Lower leg skin (tissue), 4 donors: ENCODE data around the gene TSC22D3. TPM values are rescaled to one million over a fixed set of nuclear protein-coding genes. Genes with fewer than 3 reads are reported as not detected.
"Not testable (repeated sequence)": the region's sequence is repeated elsewhere in the genome, so short reads cannot be mapped to it uniquely, and the experiment has no call there.

ENCODE experiments used
- DNase-seq, 2 donors: peaks; one replicate each; pipeline ENCODE4 v3.0.0-alpha.2; 2019; ENCODE audit warnings: low spot score in 2 of 2
- H3K4me3 ChIP-seq: fragments of 200-600 bp; sonication (generic); 2 replicates; pipeline ENCODE4 v1.5.1; 2017; ENCODE audit warnings: mild to moderate bottlenecking, low read depth; ENCODE audit not compliant: poor library complexity, severe bottlenecking
- CTCF ChIP-seq, 3 donors: fragments of 450-650 bp; IDR thresholded peaks; one replicate each; pipeline ENCODE4 v1.5.1; 2016; ENCODE audit warnings: antibody characterized with exemption in 3 of 3, mild to moderate bottlenecking in 3 of 3, moderate library complexity in 2 of 3
- POLR2A ChIP-seq, 2 donors: fragments of 450-650 bp; IDR thresholded peaks; one replicate each; pipeline ENCODE4 v1.6.1; 2016 to 2017; ENCODE audit warnings: antibody characterized with exemption in 2 of 2, mild to moderate bottlenecking in 1 of 2, moderate library complexity in 1 of 2
- WGBS, 2 donors: methylation state at CpG; one replicate each; pipeline ENCODE4 v1.1.5; 2018; 5-methylcytosine and 5-hydroxymethylcytosine counted together
- intact Hi-C: fragments of 100-400 bp; cut with DNase I; formaldehyde crosslinking; loops from one replicate; pipeline ENCODE4 v1.15.0; 2023; ENCODE audit warnings: low total_unique reads
- total RNA-seq, 4 donors: library from RNA; depleted of rRNA; stranded (reverse); fragments of >200 nt; gene quantifications; one replicate each; pipeline ENCODE4 v1.1.0, GENCODE V29; 2016

Gene TSC22D3
- 1,000 to 10,000 TPM in 1 of 4 donors, 100 to 1,000 TPM in 3; 474 to 1,005 (median 756) TPM for total RNA-seq

DNA sequence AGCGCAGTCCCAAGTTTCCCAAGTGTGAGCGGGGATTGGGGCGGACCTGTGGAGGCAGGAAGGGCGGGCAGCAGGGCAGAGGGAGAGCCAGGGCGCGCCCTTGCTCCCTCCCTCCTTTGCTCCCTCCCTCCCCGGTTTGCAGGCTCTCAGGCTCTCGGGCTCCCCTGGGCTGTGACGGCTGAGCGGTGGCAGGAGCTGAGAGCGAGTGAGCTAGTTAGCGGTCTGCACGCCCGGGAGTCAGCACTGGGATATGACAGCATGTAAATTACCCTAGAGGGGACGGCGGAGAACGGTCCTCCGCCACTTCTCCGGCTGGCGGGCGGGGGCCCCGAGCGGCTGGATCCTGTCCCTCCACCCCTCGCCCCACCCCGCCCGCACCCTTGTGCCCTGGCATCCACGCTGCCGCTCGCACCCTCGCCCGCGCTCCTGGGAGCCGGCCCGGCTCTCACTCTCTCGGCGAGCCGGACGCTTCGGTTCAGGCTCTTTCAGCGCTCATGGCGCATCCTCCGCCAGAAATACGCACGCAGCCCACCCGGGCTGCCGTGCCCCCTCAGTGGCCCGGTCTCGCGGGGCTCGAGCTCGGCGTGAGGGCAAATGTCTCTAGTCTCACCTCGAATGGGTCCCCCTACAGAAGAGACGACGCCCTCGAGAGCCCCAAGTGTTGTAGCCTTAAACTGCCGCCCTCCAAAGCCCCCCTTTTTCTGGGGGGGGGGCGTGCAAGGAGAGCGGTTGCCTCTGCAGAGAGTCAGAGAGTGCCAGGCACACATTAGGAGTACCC lies at the start of gene TSC22D3:
Gene TSC22D3, minus strand, starts transcription at position 54 of the 778 bp plus-strand sequence. CDS start 368 bp downstream, outside the sequence.
- H3K4me3 ChIP-seq = peak within 1 kb of the TSS; percentile 30
- 33% methylated on average over 46 of the region's 59 CpGs; no CpG with 5 or more reads in 1 of the 2 donors for WGBS, 2 donors
- intact Hi-C loops = loop anchor here (5.0 kb wide), 1 partner anchor 114 kb away; no protein-coding TSS in a partner anchor
- DNase-seq = peak; percentile 76 to 96
- no peak for TF ChIP-seq POLR2A (IDR thresholded peaks at IDR 0.05)
- no peak for TF ChIP-seq CTCF (IDR thresholded peaks at IDR 0.05)

DNA sequence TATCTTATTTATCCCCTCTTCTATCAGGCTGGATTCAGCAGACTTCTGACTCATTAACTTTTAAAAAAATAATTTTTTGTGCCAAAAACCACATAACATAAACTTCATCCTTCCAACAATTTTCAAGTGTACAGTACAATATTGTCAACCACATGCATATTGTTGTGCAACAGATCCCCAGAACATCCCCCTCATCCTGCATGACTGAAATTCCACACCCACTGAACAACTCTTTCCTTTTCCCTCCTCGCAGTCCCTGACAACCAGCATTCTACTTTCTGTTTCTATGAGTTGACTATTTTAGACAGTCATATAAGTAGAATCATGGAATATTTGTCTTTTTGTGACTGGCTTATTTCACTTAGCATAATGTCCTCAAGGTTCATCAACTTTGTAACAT lies 47.9 kb upstream of the TSC22D3 start:
- no peak for DNase-seq
- intact Hi-C loops = no loop called here
- TF ChIP-seq POLR2A (IDR thresholded peaks at IDR 0.05) (no peak), CTCF (IDR thresholded peaks at IDR 0.05) (no peak)
- no peak overlapping the region for H3K4me3 ChIP-seq
- 20 to 36% methylated on average over 1 of the region's 1 CpG for WGBS, 2 donors

DNA sequence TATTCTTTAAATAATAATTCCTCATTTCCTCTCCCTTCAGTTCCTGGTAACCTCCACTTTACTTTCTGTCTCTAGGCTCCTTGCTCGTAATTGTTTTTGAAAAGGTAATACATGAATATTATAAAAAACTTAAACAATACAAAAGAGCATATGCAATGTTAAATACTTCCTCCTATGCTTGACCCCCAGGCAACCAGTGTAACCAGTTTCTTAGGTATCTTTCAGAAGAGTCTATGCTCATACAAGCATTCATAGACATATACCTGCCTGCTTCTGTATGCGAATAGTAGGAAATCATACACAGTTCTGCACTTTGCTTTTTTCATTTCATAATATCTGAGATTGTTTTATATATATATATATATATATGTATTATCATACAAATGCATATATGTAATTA lies 47.5 kb upstream of the TSC22D3 start:
- no peak for DNase-seq
- TF ChIP-seq CTCF (IDR thresholded peaks at IDR 0.05) (no peak), POLR2A (IDR thresholded peaks at IDR 0.05) (no peak)
- intact Hi-C loops = no loop called here
- H3K4me3 ChIP-seq = no peak overlapping the region
- WGBS, 2 donors = 65 to 76% methylated on average over 2 of the region's 2 CpGs

GRCh38 chrX:107818900-107819521 lies 43.4 kb upstream of the TSC22D3 start:
- intact Hi-C loops = no loop called here
- H3K4me3 ChIP-seq = no peak overlapping the region
- no peak for DNase-seq
- TF ChIP-seq CTCF (IDR thresholded peaks at IDR 0.05) (no peak), POLR2A (IDR thresholded peaks at IDR 0.05) (no peak)

GRCh38 chrX:107810053-107810452 lies 34.5 kb upstream of the TSC22D3 start:
- intact Hi-C loops, DNase-seq, H3K4me3 ChIP-seq: not testable (repeated sequence)
- 79 to 91% methylated on average over 7 to 10 of the region's 10 CpGs for WGBS, 2 donors

GRCh38 chrX:107805179-107805578 lies 29.6 kb upstream of the TSC22D3 start:
- intact Hi-C loops = no loop called here
- 77 to 98% methylated on average over 3 of the region's 3 CpGs for WGBS, 2 donors
- H3K4me3 ChIP-seq = no peak overlapping the region
- no peak for TF ChIP-seq CTCF (IDR thresholded peaks at IDR 0.05)
- no peak for TF ChIP-seq POLR2A (IDR thresholded peaks at IDR 0.05)
- DNase-seq = no peak
